ENCODE data around the gene DUSP9.
"Not testable (repeated sequence)": the region's sequence is repeated elsewhere in the genome, so short reads cannot be mapped to it uniquely, and the experiment has no call there.

Gene DUSP9

GRCh38 chrX:153646620-153647373 lies at the start of gene DUSP9:
Gene DUSP9, plus strand, starts transcription at chrX:153647203. Its CDS starts 751 bp downstream, at chrX:153647954.
- no peak for DNase-seq

GRCh38 chrX:153598541-153599191 lies 48.3 kb upstream of the DUSP9 start, which contains the start of gene CCNQ:
Gene CCNQ, minus strand, starts transcription at chrX:153599139. Its CDS starts 66 bp downstream, at chrX:153599073.
- no peak for DNase-seq

- peak; percentile 35 for DNase-seq
Measured at GRCh38 chrX:153599192-153600031, 47.6 kb upstream of the DUSP9 start.

- DNase-seq, result no peak
Measured at GRCh38 chrX:153600032-153600373, 47.0 kb upstream of the DUSP9 start.

- DNase-seq, result no peak
Measured at GRCh38 chrX:153600921-153601320, 46.1 kb upstream of the DUSP9 start.

GRCh38 chrX:153601511-153602110 lies 45.4 kb upstream of the DUSP9 start:
- DNase-seq, result no peak

GRCh38 chrX:153602601-153603000 lies 44.4 kb upstream of the DUSP9 start:
- no peak for DNase-seq

- no peak for DNase-seq
Measured at GRCh38 chrX:153603131-153603656, 43.8 kb upstream of the DUSP9 start.

- not testable (repeated sequence) for DNase-seq
Measured at GRCh38 chrX:153604666-153605380, 42.2 kb upstream of the DUSP9 start.

- no peak for DNase-seq
Measured at GRCh38 chrX:153606503-153606902, 40.5 kb upstream of the DUSP9 start.

GRCh38 chrX:153608376-153608775 lies 38.6 kb upstream of the DUSP9 start:
- no peak for DNase-seq

- no peak for DNase-seq
Measured at GRCh38 chrX:153608806-153609205, 38.2 kb upstream of the DUSP9 start.

- DNase-seq, result no peak
Measured at GRCh38 chrX:153609917-153610835, 36.8 kb upstream of the DUSP9 start.

GRCh38 chrX:153610836-153611213 lies 36.2 kb upstream of the DUSP9 start:
- no peak for DNase-seq

GRCh38 chrX:153611298-153612095 lies 35.5 kb upstream of the DUSP9 start:
- no peak for DNase-seq

GRCh38 chrX:153612413-153612812 lies 34.6 kb upstream of the DUSP9 start:
- no peak for DNase-seq

- no peak for DNase-seq
Measured at GRCh38 chrX:153614818-153615217, 32.2 kb upstream of the DUSP9 start.

- no peak for DNase-seq
Measured at GRCh38 chrX:153620576-153620975, 26.4 kb upstream of the DUSP9 start.

- DNase-seq, result no peak
Measured at GRCh38 chrX:153621949-153622598, 24.9 kb upstream of the DUSP9 start.

All from SHP77 treated with DMSO at 0.1 percent for 48 hours (cell line).